IMR-90 (cell line): ENCODE measurements around the gene SDCCAG8. TPM values are rescaled to one million over a fixed set of nuclear protein-coding genes. Genes with fewer than 3 reads are reported as not detected.

Source experiments
- ATAC-seq: fragments of 200-7000 bp; cut with Tn5 transposase; 2 replicates; pipeline ENCODE4 v1.9.1; 2020; ENCODE audit warnings: low read depth, mild to moderate bottlenecking, moderate library complexity
- BruUV-seq: library from RNA; stranded (reverse); fragments of 400-500 nt; replicated peaks from 2 replicates; lab custom pipeline; 2021; lab: Mats Ljungman, UMichigan
- CTCF ChIA-PET: fragments of 300-600 bp; formaldehyde crosslinking; extraction: SDS; loops from one replicate; lab custom pipeline; 2021; ENCODE audit warnings: antibody characterized with exemption; lab: Yijun Ruan, JAX
- POLR2A ChIA-PET: fragments of 300-600 bp; sonication (Branson Sonifier 250); formaldehyde crosslinking; loops from one replicate; lab custom pipeline; 2022; ENCODE audit warnings: antibody characterized with exemption; ENCODE audit not compliant: unreplicated experiment; lab: Charles Lee
- DNase-seq: peaks from one replicate; pipeline ENCODE4 v3.0.0; 2013
- H2AFZ ChIP-seq: replicated peaks from 2 replicates; pipeline ENCODE3; 2013; ENCODE audit warnings: low read length, mild to moderate bottlenecking; ENCODE audit not compliant: poor library complexity
- H2AK5ac ChIP-seq: 2 replicates; pipeline ENCODE4 v1.6.1; 2013; ENCODE audit warnings: low read depth, low read length, inconsistent platforms
- H2AK9ac ChIP-seq: replicated peaks from 2 replicates; pipeline ENCODE3; 2013; ENCODE audit warnings: mild to moderate bottlenecking, low read depth, low read length, moderate library complexity; ENCODE audit not compliant: poor library complexity
- H2BK120ac ChIP-seq: 2 replicates; pipeline ENCODE4 v1.6.1; 2013; ENCODE audit warnings: low read depth, low read length, inconsistent platforms
- H2BK15ac ChIP-seq: 3 replicates; pipeline ENCODE4 v1.6.1; 2013; ENCODE audit warnings: low read depth, low read length, inconsistent platforms
- H2BK20ac ChIP-seq: 2 replicates; pipeline ENCODE4 v1.6.1; 2013; ENCODE audit warnings: low read depth, mild to moderate bottlenecking, inconsistent platforms, low read length, moderate library complexity
- H2BK5ac ChIP-seq: 2 replicates; pipeline ENCODE4 v1.6.1; 2013; ENCODE audit warnings: mild to moderate bottlenecking, low read depth, low read length, inconsistent platforms; ENCODE audit not compliant: poor library complexity, severe bottlenecking
- H3K14ac ChIP-seq: replicated peaks from 2 replicates; pipeline ENCODE4 v1.6.1; 2013; ENCODE audit warnings: low read depth, low read length, inconsistent platforms
- H3K18ac ChIP-seq: 2 replicates; pipeline ENCODE4 v1.6.1; 2013; ENCODE audit warnings: low read depth, low read length, control low read depth
- H3K23ac ChIP-seq: 2 replicates; pipeline ENCODE4 v1.6.1; 2013; ENCODE audit warnings: low read depth, low read length, inconsistent platforms
- H3K27ac ChIP-seq: 2 replicates; pipeline ENCODE4 v1.5.1; 2013; ENCODE audit warnings: mild to moderate bottlenecking, control low read depth, low read length; ENCODE audit not compliant: insufficient read depth
- H3K27me3 ChIP-seq: 2 replicates; pipeline ENCODE4 v1.6.1; 2013; ENCODE audit warnings: low read length; ENCODE audit not compliant: control insufficient read depth, insufficient read depth
- H3K36me3 ChIP-seq: 2 replicates; pipeline ENCODE4 v1.6.1; 2013; ENCODE audit warnings: low read length, mixed read lengths; ENCODE audit not compliant: control insufficient read depth, insufficient read depth
- H3K4ac ChIP-seq: 2 replicates; pipeline ENCODE4 v1.6.1; 2013; ENCODE audit warnings: low read depth, low read length, inconsistent platforms
- H3K4me1 ChIP-seq: 2 replicates; pipeline ENCODE4 v1.6.1; 2013; ENCODE audit warnings: low read length, mixed read lengths; ENCODE audit not compliant: control insufficient read depth, insufficient read depth
- H3K4me2 ChIP-seq: 2 replicates; pipeline ENCODE4 v1.6.1; 2013; ENCODE audit warnings: low read depth, mild to moderate bottlenecking, control low read depth, low read length, moderate library complexity
- H3K4me3 ChIP-seq: 2 replicates; pipeline ENCODE4 v1.5.1; 2013; ENCODE audit warnings: low read depth, mild to moderate bottlenecking, control low read depth, low read length, moderate library complexity; ENCODE audit not compliant: insufficient read depth
- H3K56ac ChIP-seq: 2 replicates; pipeline ENCODE4 v1.6.1; 2013; ENCODE audit warnings: low read length, inconsistent platforms; ENCODE audit not compliant: insufficient read depth; ENCODE audit errors: extremely low read depth
- H3K79me1 ChIP-seq, 2 experiments: 2 replicates each; pipeline ENCODE4 v1.6.1; 2013; ENCODE audit warnings: low read length in 2 of 2, inconsistent platforms in 1 of 2, low read depth in 1 of 2
- H3K9ac ChIP-seq: 2 replicates; pipeline ENCODE4 v1.6.1; 2013; ENCODE audit warnings: low read depth, low read length, control low read depth
- H3K9me1 ChIP-seq: 2 replicates; pipeline ENCODE4 v1.6.1; 2013; ENCODE audit warnings: low read length, inconsistent platforms; ENCODE audit not compliant: insufficient read depth
- H3K9me3 ChIP-seq: 2 replicates; pipeline ENCODE4 v1.6.1; 2013; ENCODE audit warnings: low read length; ENCODE audit not compliant: control insufficient read depth, insufficient read depth
- H4K20me1 ChIP-seq: 2 replicates; pipeline ENCODE4 v1.6.1; 2013; ENCODE audit warnings: low read length, inconsistent platforms; ENCODE audit not compliant: insufficient read depth
- H4K5ac ChIP-seq: 2 replicates; pipeline ENCODE4 v1.6.1; 2013; ENCODE audit warnings: mild to moderate bottlenecking, low read depth, low read length, control low read depth
- H4K8ac ChIP-seq, 2 experiments: 2 replicates each; pipeline ENCODE4 v1.6.1; 2013; ENCODE audit warnings: low read depth in 2 of 2, low read length in 2 of 2, control low read depth in 1 of 2, inconsistent platforms in 1 of 2
- H4K91ac ChIP-seq: 2 replicates; pipeline ENCODE4 v1.6.1; 2013; ENCODE audit warnings: low read depth, low read length, inconsistent platforms; ENCODE audit not compliant: insufficient read depth
- CEBPB ChIP-seq: IDR thresholded peaks from 2 replicates; pipeline ENCODE4 v1.6.1; 2012; ENCODE audit warnings: low read depth, low read length, improper control_type of control experiment
- FOS ChIP-seq: fragments of 150-350 bp; IDR thresholded peaks from 2 replicates; pipeline ENCODE4 v1.6.1; 2016; ENCODE audit warnings: low read depth, low read length
- MAZ ChIP-seq: IDR thresholded peaks from 2 replicates; pipeline ENCODE4 v1.6.1; 2012; ENCODE audit warnings: low read depth, mild to moderate bottlenecking, low read length, improper control_type of control experiment, moderate library complexity, borderline replicate concordance
- RCOR1 ChIP-seq: IDR thresholded peaks from 2 replicates; pipeline ENCODE4 v1.6.1; 2012; ENCODE audit warnings: mild to moderate bottlenecking, low read length, improper control_type of control experiment; ENCODE audit not compliant: insufficient replicate concordance
- WGBS, 2 experiments: methylation state at CpG; one replicate each; pipeline versions ENCODE4 v1.1.5 to v1.1.7; 2013; ENCODE audit warnings: missing lambda C conversion rate in 2 of 2; ENCODE audit not compliant: insufficient read length in 1 of 2; ENCODE audit errors: extremely low coverage in 2 of 2; 5-methylcytosine and 5-hydroxymethylcytosine counted together
- dilution Hi-C: fragments of 300-500 bp; cut with HindIII; formaldehyde crosslinking; loops from one replicate; pipeline ENCODE4 v1.14.3; 2018; ENCODE audit warnings: low sequenced_read_pairs; ENCODE audit not compliant: unreplicated experiment
- in situ Hi-C: fragments of 300-500 bp; cut with MboI; formaldehyde crosslinking; loops from 3 replicates; pipeline ENCODE4 v1.14.3; 2019; ENCODE audit warnings: low sequenced_read_pairs, inconsistent platforms, mixed read lengths
- intact Hi-C: fragments of 100-400 bp; cut with micrococcal nuclease; formaldehyde crosslinking; loops from 2 replicates; pipeline ENCODE4 v1.10.0; 2022
- polyA plus RNA-seq, 3 experiments: library from polyadenylated mRNA; depleted of rRNA; stranded (reverse); fragments of >200 nt; gene quantifications; 2 replicates each; pipeline ENCODE4 v1.2.3, GENCODE V29; 2012; ENCODE audit warnings: low replicate concordance in 1 of 3
- total RNA-seq: library from RNA; depleted of rRNA; stranded (reverse); fragments of >200 nt; gene quantifications from 2 replicates; pipeline ENCODE4 v1.2.3, GENCODE V29; 2012
- TF ChIP-seq, protein P1 (sequence below): conservative IDR thresholded peaks from 2 replicates; pipeline ENCODE4 v1.5.1; 2012; ENCODE audit warnings: mild to moderate bottlenecking, low read depth, low read length, improper control_type of control experiment

Gene SDCCAG8
- total and polyA plus RNA-seq, 2 of the 4 experiments (the other 2 are of a cell fraction) = 25.2 to 46.8 TPM

DNA sequence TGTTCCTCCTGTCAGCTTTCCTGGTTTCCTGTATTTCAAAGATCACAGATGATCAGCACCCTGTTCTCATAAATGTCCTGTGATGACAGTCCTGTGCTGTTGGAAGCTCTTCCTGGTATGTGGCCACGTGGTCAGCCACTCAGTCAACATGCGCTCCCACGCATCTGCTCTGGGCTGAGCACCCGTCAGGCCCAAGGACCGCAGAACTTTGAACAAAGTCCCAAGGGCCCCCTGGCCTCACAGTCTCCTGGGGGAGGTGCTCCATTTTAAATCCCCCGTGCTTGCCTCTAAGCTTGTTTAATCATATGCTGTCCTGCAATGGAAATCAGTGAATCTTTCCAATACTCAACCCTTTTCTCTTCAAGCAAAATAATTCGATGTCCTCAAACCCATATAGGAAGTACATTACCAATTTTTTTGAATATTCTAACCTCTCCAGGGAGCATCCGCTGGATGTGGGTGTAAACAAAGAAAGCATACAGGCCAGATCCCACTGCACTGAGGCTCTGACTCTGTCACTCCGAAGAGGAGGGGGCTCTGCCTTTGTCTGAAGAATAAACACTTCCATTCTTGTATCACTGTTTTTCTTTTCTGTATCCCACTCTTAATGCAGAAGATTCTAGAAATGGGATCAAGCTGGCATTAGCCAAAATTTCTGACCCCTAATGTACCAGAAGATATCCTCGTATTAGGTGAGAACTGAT, 250.3 kb downstream of the SDCCAG8 start:
- no peak for ATAC-seq

More for the DNA sequence above, 250.3 kb downstream of the SDCCAG8 start:
- ChIA-PET CTCF (interaction anchor here (0.6 kb wide), 1 partner anchor 21 kb away, joined by 3 read pairs; no protein-coding TSS in a partner anchor), POLR2A (no interaction called here)
- peaks cover 0 to 5% of the 10 kb centered on the region in 2 experiments; a peak in 2 of 4 replicates for H3K79me1 ChIP-seq
- H2BK120ac ChIP-seq = no peak overlapping the region
- in situ Hi-C loops = no loop called here
- H3K9ac ChIP-seq = no peak overlapping the region
- peaks cover 3% of the 10 kb centered on the region for H3K4me1 ChIP-seq
- H3K18ac ChIP-seq = no peak overlapping the region
- H3K23ac ChIP-seq = no peak overlapping the region
- no peak overlapping the region for H4K8ac ChIP-seq
- intact Hi-C loops = no loop called here
- H2AK9ac ChIP-seq = no peak overlapping the region
- H3K4me3 ChIP-seq = no peak overlapping the region
- no peak overlapping the region for H2AK5ac ChIP-seq
- TF ChIP-seq CEBPB = no peak
- TF ChIP-seq, protein P1, sequence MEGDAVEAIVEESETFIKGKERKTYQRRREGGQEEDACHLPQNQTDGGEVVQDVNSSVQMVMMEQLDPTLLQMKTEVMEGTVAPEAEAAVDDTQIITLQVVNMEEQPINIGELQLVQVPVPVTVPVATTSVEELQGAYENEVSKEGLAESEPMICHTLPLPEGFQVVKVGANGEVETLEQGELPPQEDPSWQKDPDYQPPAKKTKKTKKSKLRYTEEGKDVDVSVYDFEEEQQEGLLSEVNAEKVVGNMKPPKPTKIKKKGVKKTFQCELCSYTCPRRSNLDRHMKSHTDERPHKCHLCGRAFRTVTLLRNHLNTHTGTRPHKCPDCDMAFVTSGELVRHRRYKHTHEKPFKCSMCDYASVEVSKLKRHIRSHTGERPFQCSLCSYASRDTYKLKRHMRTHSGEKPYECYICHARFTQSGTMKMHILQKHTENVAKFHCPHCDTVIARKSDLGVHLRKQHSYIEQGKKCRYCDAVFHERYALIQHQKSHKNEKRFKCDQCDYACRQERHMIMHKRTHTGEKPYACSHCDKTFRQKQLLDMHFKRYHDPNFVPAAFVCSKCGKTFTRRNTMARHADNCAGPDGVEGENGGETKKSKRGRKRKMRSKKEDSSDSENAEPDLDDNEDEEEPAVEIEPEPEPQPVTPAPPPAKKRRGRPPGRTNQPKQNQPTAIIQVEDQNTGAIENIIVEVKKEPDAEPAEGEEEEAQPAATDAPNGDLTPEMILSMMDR = no peak
- no peak for TF ChIP-seq RCOR1
- no peak for TF ChIP-seq FOS
- TF ChIP-seq MAZ = no peak
- no peak overlapping the region for H4K5ac ChIP-seq
- no peak overlapping the region for H3K4me2 ChIP-seq
- 80% methylated on average over 1 of the region's 10 CpGs; no CpG with 5 or more reads in 1 of the 2 experiments for WGBS, 2 experiments
- no peak overlapping the region for H3K56ac ChIP-seq
- H3K27me3 ChIP-seq = no peaks in the 10 kb centered on the region
- no peak for DNase-seq
- no peak overlapping the region for H3K27ac ChIP-seq
- no peak overlapping the region for H2AFZ ChIP-seq
- no TSS peak for BruUV-seq
- peaks cover 11% of the 10 kb centered on the region for H3K36me3 ChIP-seq
- no peaks in the 10 kb centered on the region for H4K20me1 ChIP-seq
- no peak overlapping the region for H2BK20ac ChIP-seq
- no peaks in the 10 kb centered on the region for H3K9me1 ChIP-seq
- dilution Hi-C loops = no loop called here
- H4K91ac ChIP-seq = no peak overlapping the region
- H2BK5ac ChIP-seq = no peak overlapping the region
- H3K4ac ChIP-seq = no peak overlapping the region
- H2BK15ac ChIP-seq = no peak overlapping the region
- no peak overlapping the region for H3K14ac ChIP-seq
- H3K9me3 ChIP-seq = no peaks in the 10 kb centered on the region
